ENCODE data around the gene TRMT1. TPM values are rescaled to one million over a fixed set of nuclear protein-coding genes. Genes with fewer than 3 reads are reported as not detected.
A peak's percentile ranks its signal among the peaks of the same experiment; 100 is the strongest.

The TRMT1 gene
- total and polyA plus RNA-seq, 2 donors (not counting 1 experiment from before 2014, with no cell fraction given): 12.2 to 20.3 TPM

GRCh38 chr19:13104848-13105711, 11.5 kb downstream of the TRMT1 start:
- no peaks in the 10 kb centered on the region for H4K20me1 ChIP-seq (ENCODE audit: control insufficient read depth, extremely low read depth, insufficient read depth, low read length)
- no peak overlapping the region for H3K9ac ChIP-seq (ENCODE audit: insufficient read depth, low read length)
- H3K4me2 ChIP-seq (ENCODE audit: extremely low read depth, insufficient read depth, low read length): no peak overlapping the region
- H3K4me1 ChIP-seq (ENCODE audit: control insufficient read depth, extremely low read depth, insufficient read depth, low read length): peaks cover 3% of the 10 kb centered on the region
- peaks cover 17% of the 10 kb centered on the region for H3K36me3 ChIP-seq (ENCODE audit: control insufficient read depth, insufficient read depth, low read length)
- H3K9me3 ChIP-seq (ENCODE audit: control insufficient read depth, insufficient read depth, low read depth, low read length): no peaks in the 10 kb centered on the region
- no peak overlapping the region for H2AFZ ChIP-seq (ENCODE audit: low read length)
- H3K4me3 ChIP-seq (replicated peaks in 1 of 4; ENCODE audit: control extremely low read depth in 1 of 4, insufficient read depth in 1 of 4, low read depth in 3 of 4, low read length in 4 of 4): no peak overlapping the region
- H3K27ac ChIP-seq (ENCODE audit: insufficient read depth, low read length): no peak overlapping the region
- H3K27me3 ChIP-seq (ENCODE audit: control insufficient read depth, insufficient read depth, low read length): no peaks in the 10 kb centered on the region
- DNase-seq (ENCODE audit: low read depth in 2 of 2): no peak
- H3K79me2 ChIP-seq (ENCODE audit: control insufficient read depth, insufficient read depth, low read length): no peaks in the 10 kb centered on the region
- TF ChIP-seq EZH2 (IDR thresholded peaks at IDR 0.05; ENCODE audit: low read length, missing control alignments): no peak
- TF ChIP-seq CTCF (conservative IDR thresholded peaks at IDR 0.05 in 1 of 2, IDR thresholded peaks at IDR 0.05 in 1 of 2; ENCODE audit: low read depth in 1 of 2, low read length in 2 of 2): no peak

- no peaks in the 10 kb centered on the region for H4K20me1 ChIP-seq (ENCODE audit: control insufficient read depth, extremely low read depth, insufficient read depth, low read length)
- no peaks in the 10 kb centered on the region for H3K27me3 ChIP-seq (ENCODE audit: control insufficient read depth, insufficient read depth, low read length)
- no peak overlapping the region for H3K27ac ChIP-seq (ENCODE audit: insufficient read depth, low read length)
- TF ChIP-seq CTCF (conservative IDR thresholded peaks at IDR 0.05 in 1 of 2, IDR thresholded peaks at IDR 0.05 in 1 of 2; ENCODE audit: low read depth in 1 of 2, low read length in 2 of 2): peak; percentile 47 to 71
- TF ChIP-seq EZH2 (IDR thresholded peaks at IDR 0.05; ENCODE audit: low read length, missing control alignments): no peak
- no peak overlapping the region for H3K4me3 ChIP-seq (replicated peaks in 1 of 4; ENCODE audit: control extremely low read depth in 1 of 4, insufficient read depth in 1 of 4, low read depth in 3 of 4, low read length in 4 of 4)
- H2AFZ ChIP-seq (ENCODE audit: low read length): no peak overlapping the region
- H3K4me2 ChIP-seq (ENCODE audit: extremely low read depth, insufficient read depth, low read length): no peak overlapping the region
- DNase-seq (ENCODE audit: low read depth in 2 of 2): no peak
- no peak overlapping the region for H3K9ac ChIP-seq (ENCODE audit: insufficient read depth, low read length)
- H3K4me1 ChIP-seq (ENCODE audit: control insufficient read depth, extremely low read depth, insufficient read depth, low read length): peaks cover 3% of the 10 kb centered on the region
- H3K79me2 ChIP-seq (ENCODE audit: control insufficient read depth, insufficient read depth, low read length): no peaks in the 10 kb centered on the region
- peaks cover 15% of the 10 kb centered on the region for H3K36me3 ChIP-seq (ENCODE audit: control insufficient read depth, insufficient read depth, low read length)
- H3K9me3 ChIP-seq (ENCODE audit: control insufficient read depth, insufficient read depth, low read depth, low read length): no peaks in the 10 kb centered on the region
These were observed 12.1 kb downstream of the TRMT1 start for GRCh38 chr19:13104360-13104847.

- H3K9ac ChIP-seq (ENCODE audit: insufficient read depth, low read length): no peak overlapping the region
- peaks cover 1% of the 10 kb centered on the region for H3K79me2 ChIP-seq (ENCODE audit: control insufficient read depth, insufficient read depth, low read length)
- H3K4me2 ChIP-seq (ENCODE audit: extremely low read depth, insufficient read depth, low read length): no peak overlapping the region
- H4K20me1 ChIP-seq (ENCODE audit: control insufficient read depth, extremely low read depth, insufficient read depth, low read length): no peaks in the 10 kb centered on the region
- H3K9me3 ChIP-seq (ENCODE audit: control insufficient read depth, insufficient read depth, low read depth, low read length): no peaks in the 10 kb centered on the region
- peaks cover 3% of the 10 kb centered on the region for H3K4me1 ChIP-seq (ENCODE audit: control insufficient read depth, extremely low read depth, insufficient read depth, low read length)
- DNase-seq (ENCODE audit: low read depth in 2 of 2): no peak
- no peak overlapping the region for H3K27ac ChIP-seq (ENCODE audit: insufficient read depth, low read length)
- no peak overlapping the region for H2AFZ ChIP-seq (ENCODE audit: low read length)
- H3K27me3 ChIP-seq (ENCODE audit: control insufficient read depth, insufficient read depth, low read length): no peaks in the 10 kb centered on the region
- H3K36me3 ChIP-seq (ENCODE audit: control insufficient read depth, insufficient read depth, low read length): peaks cover 17% of the 10 kb centered on the region
- no peak for TF ChIP-seq CTCF (conservative IDR thresholded peaks at IDR 0.05 in 1 of 2, IDR thresholded peaks at IDR 0.05 in 1 of 2; ENCODE audit: low read depth in 1 of 2, low read length in 2 of 2)
- no peak for TF ChIP-seq EZH2 (IDR thresholded peaks at IDR 0.05; ENCODE audit: low read length, missing control alignments)
- H3K4me3 ChIP-seq (replicated peaks in 1 of 4; ENCODE audit: control extremely low read depth in 1 of 4, insufficient read depth in 1 of 4, low read depth in 3 of 4, low read length in 4 of 4): no peak overlapping the region
These were observed 12.8 kb downstream of the TRMT1 start for GRCh38 chr19:13103581-13104359.

All from fibroblast of lung (primary cell).